Upper lobe of left lung (tissue), 6 donors: ENCODE measurements around the gene SLN. TPM values are rescaled to one million over a fixed set of nuclear protein-coding genes. Genes with fewer than 3 reads are reported as not detected.

Source experiments
- ATAC-seq, 2 donors: fragments of 200-7000 bp; cut with Tn5 transposase; one replicate each; pipeline ENCODE4 v1.9.1; 2022; ENCODE audit warnings: mild to moderate bottlenecking in 2 of 2, moderate library complexity in 2 of 2; ENCODE audit not compliant: low FRiP score in 2 of 2
- DNase-seq, 2 donors: peaks; one replicate each; pipeline ENCODE4 v3.0.0-alpha.2; 2019 to 2020
- H3K27ac ChIP-seq, 4 donors: fragments of 200-600 bp; sonication (generic); one replicate each; pipeline ENCODE4 v1.5.1; 2016 to 2019
- H3K27me3 ChIP-seq, 4 donors: fragments of 200-600 bp; sonication (generic); one replicate each; pipeline ENCODE4 v1.5.1; 2017 to 2019
- H3K36me3 ChIP-seq, 4 donors: fragments of 200-600 bp; sonication (generic); one replicate each; pipeline ENCODE4 v1.5.1; 2016 to 2019
- H3K4me1 ChIP-seq, 4 donors: fragments of 200-600 bp; sonication (generic); one replicate each; pipeline ENCODE4 v1.5.1; 2018 to 2019
- H3K4me3 ChIP-seq, 4 donors: fragments of 200-600 bp; sonication (generic); one replicate each; pipeline ENCODE4 v1.5.1; 2017 to 2019; ENCODE audit warnings: mild to moderate bottlenecking in 2 of 4, moderate library complexity in 1 of 4
- H3K9me3 ChIP-seq, 4 donors: fragments of 200-600 bp; sonication (generic); one replicate each; pipeline ENCODE4 v1.5.1; 2018 to 2019
- EP300 ChIP-seq, 4 donors: sonication (generic); formaldehyde crosslinking; IDR thresholded peaks; one replicate each; pipeline ENCODE4 v1.5.1; 2017; ENCODE audit warnings: antibody characterized with exemption in 4 of 4, control low read depth in 2 of 4
- POLR2A ChIP-seq, 4 donors: fragments of 450-650 bp; IDR thresholded peaks; one replicate each; pipeline ENCODE4 v1.5.1; 2016 to 2017; ENCODE audit warnings: antibody characterized with exemption in 4 of 4, mild to moderate bottlenecking in 2 of 4
- POLR2AphosphoS5 ChIP-seq, 2 donors: sonication (generic); formaldehyde crosslinking; IDR thresholded peaks; one replicate each; pipeline ENCODE4 v1.5.1; 2017; ENCODE audit warnings: antibody characterized with exemption in 2 of 2
- WGBS, 2 donors: methylation state at CpG; one replicate each; pipeline ENCODE4 v1.1.5; 2017 to 2018; 5-methylcytosine and 5-hydroxymethylcytosine counted together
- total RNA-seq, 6 donors: library from RNA; depleted of rRNA in 4 of 6; stranded (reverse); fragments of >200 nt in 4 of 6; gene quantifications; one replicate each; pipeline versions ENCODE4 v1.1.0 to v1.2.1, GENCODE V29; 2016 to 2021
- TF ChIP-seq, protein P1 (sequence below), 6 experiments: fragments of 450-650 bp in 4 of 6; fragments of 200-600 bp in 2 of 6; sonication (generic) in 2 of 6; IDR thresholded peaks; one replicate each; pipeline ENCODE4 v1.5.1; 2016 to 2019; ENCODE audit warnings: antibody characterized with exemption in 6 of 6
- donor health status: DM: no; HTN: no; CAD: no; lungs with moderate emphysema.
- donor health status: DM: no; HTN: yes; CAD: no; lungs with severe emphysema.

SLN gene
- total RNA-seq, 6 donors from 2014 or later, result 0.97 to 1.6 TPM; not detected in 4

DNA sequence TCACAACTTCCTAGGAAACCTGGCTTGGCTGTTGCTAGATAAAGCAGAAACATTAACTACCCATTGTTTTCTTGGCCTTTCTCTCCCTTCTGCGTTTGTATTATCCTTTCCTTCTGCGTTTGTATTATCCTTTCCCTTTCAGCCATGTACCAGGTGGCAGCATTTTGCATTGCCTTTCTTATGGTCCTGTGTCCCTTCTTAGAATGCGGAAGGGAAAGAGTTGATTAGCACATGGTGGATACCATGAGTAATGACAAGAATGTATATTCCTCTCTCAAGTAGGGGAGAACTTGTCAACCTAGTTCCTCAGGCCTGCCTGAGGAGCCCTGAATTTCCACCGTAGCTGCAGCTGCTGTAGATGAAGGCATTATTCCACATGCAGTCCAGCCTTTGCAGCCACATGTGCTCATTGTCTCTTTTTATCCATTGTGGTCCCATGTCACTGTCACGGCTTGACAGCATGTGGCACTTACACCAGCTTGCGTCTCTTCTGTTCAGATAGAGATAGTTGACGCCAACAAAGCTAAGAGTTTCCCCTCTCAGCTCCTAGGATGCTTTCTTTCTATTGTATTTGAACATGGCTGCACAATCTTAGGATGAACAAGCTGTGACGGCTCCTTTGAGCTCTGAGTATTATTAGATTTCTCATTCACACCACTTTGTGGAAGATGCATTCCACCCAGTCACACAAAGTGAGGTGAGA lies 44.8 kb downstream of the SLN start:
- no peaks in the 10 kb centered on the region for H3K36me3 ChIP-seq
- H3K4me3 ChIP-seq, result no peak overlapping the region
- no peaks in the 10 kb centered on the region for H3K4me1 ChIP-seq
- WGBS, 2 donors, result 73 to 83% methylated on average over 8 of the region's 8 CpGs
- H3K27me3 ChIP-seq, result no peaks in the 10 kb centered on the region
- no peak for ATAC-seq
- no peak for TF ChIP-seq EP300 (IDR thresholded peaks at IDR 0.05)
- TF ChIP-seq POLR2AphosphoS5 (IDR thresholded peaks at IDR 0.05), result no peak
- TF ChIP-seq, protein P1, sequence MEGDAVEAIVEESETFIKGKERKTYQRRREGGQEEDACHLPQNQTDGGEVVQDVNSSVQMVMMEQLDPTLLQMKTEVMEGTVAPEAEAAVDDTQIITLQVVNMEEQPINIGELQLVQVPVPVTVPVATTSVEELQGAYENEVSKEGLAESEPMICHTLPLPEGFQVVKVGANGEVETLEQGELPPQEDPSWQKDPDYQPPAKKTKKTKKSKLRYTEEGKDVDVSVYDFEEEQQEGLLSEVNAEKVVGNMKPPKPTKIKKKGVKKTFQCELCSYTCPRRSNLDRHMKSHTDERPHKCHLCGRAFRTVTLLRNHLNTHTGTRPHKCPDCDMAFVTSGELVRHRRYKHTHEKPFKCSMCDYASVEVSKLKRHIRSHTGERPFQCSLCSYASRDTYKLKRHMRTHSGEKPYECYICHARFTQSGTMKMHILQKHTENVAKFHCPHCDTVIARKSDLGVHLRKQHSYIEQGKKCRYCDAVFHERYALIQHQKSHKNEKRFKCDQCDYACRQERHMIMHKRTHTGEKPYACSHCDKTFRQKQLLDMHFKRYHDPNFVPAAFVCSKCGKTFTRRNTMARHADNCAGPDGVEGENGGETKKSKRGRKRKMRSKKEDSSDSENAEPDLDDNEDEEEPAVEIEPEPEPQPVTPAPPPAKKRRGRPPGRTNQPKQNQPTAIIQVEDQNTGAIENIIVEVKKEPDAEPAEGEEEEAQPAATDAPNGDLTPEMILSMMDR (IDR thresholded peaks at IDR 0.05), result no peak
- no peak for TF ChIP-seq POLR2A (IDR thresholded peaks at IDR 0.05)
- no peaks in the 10 kb centered on the region for H3K9me3 ChIP-seq
- H3K27ac ChIP-seq, result no peak overlapping the region
- no peak for DNase-seq

DNA sequence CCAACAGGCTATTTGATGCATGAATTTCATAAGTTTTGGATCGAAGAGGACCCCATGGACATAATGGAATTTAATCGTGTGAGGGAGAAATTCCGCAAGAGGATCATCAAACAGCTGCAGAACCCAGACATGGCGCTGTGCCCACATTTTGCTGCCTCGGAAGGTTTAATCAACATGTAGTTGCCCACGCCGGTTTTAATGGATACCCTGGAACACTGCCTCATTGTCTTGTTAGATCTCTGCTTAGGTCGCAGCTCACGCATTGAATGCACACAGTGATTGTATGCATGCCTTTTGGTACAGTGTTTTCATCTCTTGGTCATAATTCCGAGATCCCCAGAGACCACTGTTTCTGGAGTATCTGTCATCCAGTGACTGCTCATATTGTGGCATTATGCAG lies 46.8 kb downstream of the SLN start:
- no peak for TF ChIP-seq POLR2A (IDR thresholded peaks at IDR 0.05)
- TF ChIP-seq, protein P1 (IDR thresholded peaks at IDR 0.05), result no peak
- no peak for TF ChIP-seq EP300 (IDR thresholded peaks at IDR 0.05)
- no peak for TF ChIP-seq POLR2AphosphoS5 (IDR thresholded peaks at IDR 0.05)
- no peaks in the 10 kb centered on the region for H3K27me3 ChIP-seq
- H3K4me3 ChIP-seq, result no peak overlapping the region
- H3K36me3 ChIP-seq, result no peaks in the 10 kb centered on the region
- DNase-seq (no peak), ATAC-seq (no peak)
- H3K9me3 ChIP-seq, result no peaks in the 10 kb centered on the region
- 81 to 84% methylated on average over 10 of the region's 10 CpGs for WGBS, 2 donors
- no peak overlapping the region for H3K27ac ChIP-seq
- H3K4me1 ChIP-seq, result no peaks in the 10 kb centered on the region

DNA sequence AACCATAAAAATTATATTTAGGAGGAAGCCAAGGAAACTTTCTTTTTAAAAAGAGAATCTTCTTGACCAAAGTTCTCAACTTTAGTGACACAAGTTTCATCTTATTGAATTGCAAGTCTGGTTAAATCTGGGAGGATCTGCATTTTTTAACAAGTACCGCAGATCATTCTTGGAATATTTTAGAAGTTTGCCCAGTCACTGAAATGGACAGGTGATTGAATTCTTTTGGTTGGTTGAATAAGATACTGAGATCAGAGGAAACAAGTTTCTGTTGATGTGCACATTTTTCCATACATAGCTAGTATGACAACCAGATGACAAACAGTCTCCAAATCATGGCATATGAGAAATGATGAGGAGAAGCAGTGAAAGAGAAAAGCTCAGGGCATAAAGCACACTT lies 50.2 kb downstream of the SLN start:
- 90 to 97% methylated on average over 1 of the region's 1 CpG for WGBS, 2 donors
- H3K27ac ChIP-seq, result no peak overlapping the region
- H3K36me3 ChIP-seq, result no peaks in the 10 kb centered on the region
- no peak for ATAC-seq
- DNase-seq, result no peak
- TF ChIP-seq, protein P1 (IDR thresholded peaks at IDR 0.05), result no peak
- H3K9me3 ChIP-seq, result no peaks in the 10 kb centered on the region
- H3K4me1 ChIP-seq, result no peaks in the 10 kb centered on the region
- H3K4me3 ChIP-seq, result no peak overlapping the region
- no peaks in the 10 kb centered on the region for H3K27me3 ChIP-seq

DNA sequence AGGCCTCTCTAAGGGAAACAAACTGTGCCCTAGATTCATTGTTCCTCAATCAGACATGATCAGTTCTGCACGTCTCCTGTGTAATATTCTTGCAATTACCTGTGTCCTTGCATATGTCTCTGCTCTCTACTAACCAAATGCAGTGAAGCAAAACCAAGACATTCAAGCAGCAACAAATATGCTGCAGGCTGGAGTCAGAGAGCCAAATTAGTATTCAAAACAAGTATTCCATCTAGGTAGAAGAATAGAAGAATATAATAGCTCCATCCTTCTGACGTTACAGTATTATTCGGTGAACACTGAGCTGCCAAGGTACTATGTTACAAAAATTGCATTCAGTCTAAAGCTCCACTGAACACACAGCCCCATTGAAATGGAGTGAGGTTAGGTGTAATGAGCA lies 51.8 kb downstream of the SLN start:
- Histone ChIP-seq H3K4me1 (no peaks in the 10 kb centered on the region), H3K27ac (no peak overlapping the region), H3K4me3 (no peak overlapping the region), H3K27me3 (no peaks in the 10 kb centered on the region), H3K9me3 (no peaks in the 10 kb centered on the region), H3K36me3 (no peaks in the 10 kb centered on the region)
- TF ChIP-seq, protein P1 (IDR thresholded peaks at IDR 0.05), result no peak
- TF ChIP-seq POLR2A (IDR thresholded peaks at IDR 0.05) (no peak), POLR2AphosphoS5 (IDR thresholded peaks at IDR 0.05) (no peak), EP300 (IDR thresholded peaks at IDR 0.05) (no peak)
- ATAC-seq (no peak), DNase-seq (no peak)
- whole genome bisulfite sequencing, 2 donors, result 94 to 97% methylated on average over 3 of the region's 3 CpGs

DNA sequence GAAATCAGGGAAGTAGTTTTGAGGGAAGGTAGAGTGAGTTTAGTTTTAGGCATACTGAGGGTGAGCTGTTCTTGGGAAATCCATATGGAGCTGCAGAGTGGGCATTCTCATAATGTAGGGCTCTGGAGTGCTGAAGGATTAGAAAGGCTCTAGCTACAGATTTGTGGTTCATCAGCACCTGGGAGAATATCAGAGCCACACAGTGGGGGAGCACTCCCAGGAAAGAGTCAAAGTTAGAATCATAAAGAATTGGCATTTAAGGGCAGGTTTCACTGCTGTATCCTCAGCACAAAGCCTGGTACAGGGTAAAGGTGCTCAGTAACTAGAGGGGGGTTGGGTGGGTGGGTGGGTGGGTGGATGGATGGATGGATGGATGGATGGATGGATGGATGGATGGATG lies 52.5 kb downstream of the SLN start:
- no peaks in the 10 kb centered on the region for H3K4me1 ChIP-seq
- no peak overlapping the region for H3K4me3 ChIP-seq
- H3K27ac ChIP-seq, result no peak overlapping the region
- H3K27me3 ChIP-seq, result no peaks in the 10 kb centered on the region
- H3K9me3 ChIP-seq, result no peaks in the 10 kb centered on the region
- H3K36me3 ChIP-seq, result no peaks in the 10 kb centered on the region
- TF ChIP-seq POLR2A (IDR thresholded peaks at IDR 0.05), result no peak
- TF ChIP-seq POLR2AphosphoS5 (IDR thresholded peaks at IDR 0.05), result no peak
- TF ChIP-seq, protein P1 (IDR thresholded peaks at IDR 0.05), result no peak
- no peak for TF ChIP-seq EP300 (IDR thresholded peaks at IDR 0.05)
- DNase-seq, result no peak
- no peak for ATAC-seq
